Esophagus muscularis mucosa (tissue), 3 donors: ENCODE measurements around the gene ANTXRL.
"Not testable (repeated sequence)": the region's sequence is repeated elsewhere in the genome, so short reads cannot be mapped to it uniquely, and the experiment has no call there.

Experiments
- POLR2A ChIP-seq: fragments of 450-650 bp; IDR thresholded peaks from one replicate; pipeline ENCODE4 v1.6.1; 2017; ENCODE audit warnings: antibody characterized with exemption, moderate library complexity, mild to moderate bottlenecking, low read depth
- POLR2AphosphoS5 ChIP-seq, 2 donors: sonication (generic); formaldehyde crosslinking; IDR thresholded peaks; one replicate each; pipeline ENCODE4 v1.6.1; 2017; ENCODE audit warnings: antibody characterized with exemption in 2 of 2
- TF ChIP-seq, protein P1 (sequence below), 3 experiments: fragments of 200-600 bp in 2 of 3; fragments of 450-650 bp in 1 of 3; sonication (generic) in 2 of 3; IDR thresholded peaks; one replicate each; pipeline ENCODE4 v1.5.1; 2017 to 2019; ENCODE audit warnings: antibody characterized with exemption in 3 of 3, mild to moderate bottlenecking in 2 of 3, moderate library complexity in 1 of 3

DNA sequence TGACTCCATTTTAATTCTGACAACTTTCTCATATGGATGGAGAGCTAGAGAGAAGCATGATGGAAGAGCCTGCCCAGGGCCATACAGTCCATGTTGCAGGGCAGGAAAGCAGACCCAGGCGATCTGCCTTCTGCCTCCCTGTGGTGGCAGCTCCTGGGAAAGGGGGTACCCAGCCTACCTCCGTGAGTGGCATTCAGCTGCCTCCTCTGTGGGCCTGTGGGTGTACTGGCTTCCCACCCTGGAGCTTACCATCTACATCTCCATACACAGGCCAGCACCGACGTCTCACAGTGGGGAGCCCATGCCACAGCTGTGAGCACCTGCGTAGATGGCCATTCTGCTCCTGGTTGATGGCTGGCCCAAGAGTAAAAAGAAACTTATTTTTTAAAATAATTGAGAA lies 17.9 kb downstream of the ANTXRL start:
- TF ChIP-seq, protein P1, sequence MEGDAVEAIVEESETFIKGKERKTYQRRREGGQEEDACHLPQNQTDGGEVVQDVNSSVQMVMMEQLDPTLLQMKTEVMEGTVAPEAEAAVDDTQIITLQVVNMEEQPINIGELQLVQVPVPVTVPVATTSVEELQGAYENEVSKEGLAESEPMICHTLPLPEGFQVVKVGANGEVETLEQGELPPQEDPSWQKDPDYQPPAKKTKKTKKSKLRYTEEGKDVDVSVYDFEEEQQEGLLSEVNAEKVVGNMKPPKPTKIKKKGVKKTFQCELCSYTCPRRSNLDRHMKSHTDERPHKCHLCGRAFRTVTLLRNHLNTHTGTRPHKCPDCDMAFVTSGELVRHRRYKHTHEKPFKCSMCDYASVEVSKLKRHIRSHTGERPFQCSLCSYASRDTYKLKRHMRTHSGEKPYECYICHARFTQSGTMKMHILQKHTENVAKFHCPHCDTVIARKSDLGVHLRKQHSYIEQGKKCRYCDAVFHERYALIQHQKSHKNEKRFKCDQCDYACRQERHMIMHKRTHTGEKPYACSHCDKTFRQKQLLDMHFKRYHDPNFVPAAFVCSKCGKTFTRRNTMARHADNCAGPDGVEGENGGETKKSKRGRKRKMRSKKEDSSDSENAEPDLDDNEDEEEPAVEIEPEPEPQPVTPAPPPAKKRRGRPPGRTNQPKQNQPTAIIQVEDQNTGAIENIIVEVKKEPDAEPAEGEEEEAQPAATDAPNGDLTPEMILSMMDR (IDR thresholded peaks at IDR 0.05) = not testable (repeated sequence)
- TF ChIP-seq POLR2A; POLR2AphosphoS5 (IDR thresholded peaks at IDR 0.05): not testable (repeated sequence)
